ENCODE data around the gene BCL10. TPM values are rescaled to one million over a fixed set of nuclear protein-coding genes. Genes with fewer than 3 reads are reported as not detected.

Gene BCL10
- total and polyA plus RNA-seq, 2 of the 13 experiments (the other 11 are each of a cell fraction or from before 2014, with no cell fraction given): 3.7 to 14.1 TPM

DNA sequence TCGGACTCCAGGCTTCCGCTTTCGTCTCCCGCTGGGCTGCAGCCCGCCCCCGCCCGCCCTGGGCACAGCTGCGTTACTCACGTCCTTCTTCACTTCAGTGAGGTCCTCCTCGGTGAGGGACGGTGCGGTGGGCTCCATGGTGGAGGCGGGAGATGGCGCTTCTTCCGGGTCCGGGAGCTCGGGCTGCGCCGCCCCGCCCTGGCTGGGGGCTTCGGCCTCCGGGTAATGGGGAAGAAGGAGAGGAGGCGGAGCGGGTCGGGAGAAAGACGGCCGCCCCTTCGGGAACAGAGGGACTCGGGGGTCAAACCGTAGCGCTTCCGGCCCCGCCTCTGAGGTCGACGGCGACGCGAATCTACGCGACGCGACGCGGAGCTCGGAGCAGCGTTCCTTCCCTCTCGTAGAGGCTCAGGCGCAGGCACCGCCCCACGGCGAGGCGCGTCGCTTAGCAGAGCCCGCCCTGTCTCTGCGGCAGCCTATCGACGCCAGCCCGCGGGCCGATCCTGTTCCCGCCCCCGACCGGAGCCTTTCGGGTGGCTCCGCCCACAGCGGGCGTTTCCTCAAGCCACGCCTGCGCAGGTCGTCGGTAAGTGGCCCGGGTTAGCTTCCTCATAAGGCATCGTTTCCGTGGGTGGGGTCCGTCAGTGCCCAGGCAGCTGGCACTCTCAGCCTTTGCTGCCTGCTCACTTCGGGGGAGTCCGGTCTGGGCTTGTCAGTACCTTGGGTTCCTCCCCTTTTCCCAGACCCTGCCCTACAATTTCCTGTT lies at the start of gene BCL10 (continued):
- TF ChIP-seq, protein P1, sequence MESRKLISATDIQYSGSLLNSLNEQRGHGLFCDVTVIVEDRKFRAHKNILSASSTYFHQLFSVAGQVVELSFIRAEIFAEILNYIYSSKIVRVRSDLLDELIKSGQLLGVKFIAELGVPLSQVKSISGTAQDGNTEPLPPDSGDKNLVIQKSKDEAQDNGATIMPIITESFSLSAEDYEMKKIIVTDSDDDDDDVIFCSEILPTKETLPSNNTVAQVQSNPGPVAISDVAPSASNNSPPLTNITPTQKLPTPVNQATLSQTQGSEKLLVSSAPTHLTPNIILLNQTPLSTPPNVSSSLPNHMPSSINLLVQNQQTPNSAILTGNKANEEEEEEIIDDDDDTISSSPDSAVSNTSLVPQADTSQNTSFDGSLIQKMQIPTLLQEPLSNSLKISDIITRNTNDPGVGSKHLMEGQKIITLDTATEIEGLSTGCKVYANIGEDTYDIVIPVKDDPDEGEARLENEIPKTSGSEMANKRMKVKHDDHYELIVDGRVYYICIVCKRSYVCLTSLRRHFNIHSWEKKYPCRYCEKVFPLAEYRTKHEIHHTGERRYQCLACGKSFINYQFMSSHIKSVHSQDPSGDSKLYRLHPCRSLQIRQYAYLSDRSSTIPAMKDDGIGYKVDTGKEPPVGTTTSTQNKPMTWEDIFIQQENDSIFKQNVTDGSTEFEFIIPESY (CRISPR knock-in tag; IDR thresholded peaks at IDR 0.05): no peak
- peak; percentile 57; the same call in 1 of the 2 replicates for TF ChIP-seq ZBTB21 (CRISPR knock-in tag; IDR thresholded peaks at IDR 0.05)
- peak; percentile 85 for TF ChIP-seq KDM2A (CRISPR knock-in tag; IDR thresholded peaks at IDR 0.05; ENCODE audit: borderline replicate concordance, low read depth)
- no peak for TF ChIP-seq RBM22 (optimal IDR thresholded peaks at IDR 0.05; ENCODE audit: low read length)
- TF ChIP-seq, protein P2, sequence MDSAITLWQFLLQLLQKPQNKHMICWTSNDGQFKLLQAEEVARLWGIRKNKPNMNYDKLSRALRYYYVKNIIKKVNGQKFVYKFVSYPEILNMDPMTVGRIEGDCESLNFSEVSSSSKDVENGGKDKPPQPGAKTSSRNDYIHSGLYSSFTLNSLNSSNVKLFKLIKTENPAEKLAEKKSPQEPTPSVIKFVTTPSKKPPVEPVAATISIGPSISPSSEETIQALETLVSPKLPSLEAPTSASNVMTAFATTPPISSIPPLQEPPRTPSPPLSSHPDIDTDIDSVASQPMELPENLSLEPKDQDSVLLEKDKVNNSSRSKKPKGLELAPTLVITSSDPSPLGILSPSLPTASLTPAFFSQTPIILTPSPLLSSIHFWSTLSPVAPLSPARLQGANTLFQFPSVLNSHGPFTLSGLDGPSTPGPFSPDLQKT (CRISPR knock-in tag; IDR thresholded peaks at IDR 0.05; ENCODE audit: borderline replicate concordance): no peak
- TF ChIP-seq ZZZ3 (CRISPR knock-in tag; IDR thresholded peaks at IDR 0.05; ENCODE audit: borderline replicate concordance): no peak
- no peak for TF ChIP-seq SMC3 (IDR thresholded peaks at IDR 0.05; ENCODE audit: low read length)
- TF ChIP-seq ARNTL (CRISPR knock-in tag; IDR thresholded peaks at IDR 0.05): peak; percentile 49; the same call in 1 of the 2 replicates
- no peak for TF ChIP-seq ZNF616 (CRISPR knock-in tag; IDR thresholded peaks at IDR 0.05; ENCODE audit: low read depth)
- TF ChIP-seq, protein P3, sequence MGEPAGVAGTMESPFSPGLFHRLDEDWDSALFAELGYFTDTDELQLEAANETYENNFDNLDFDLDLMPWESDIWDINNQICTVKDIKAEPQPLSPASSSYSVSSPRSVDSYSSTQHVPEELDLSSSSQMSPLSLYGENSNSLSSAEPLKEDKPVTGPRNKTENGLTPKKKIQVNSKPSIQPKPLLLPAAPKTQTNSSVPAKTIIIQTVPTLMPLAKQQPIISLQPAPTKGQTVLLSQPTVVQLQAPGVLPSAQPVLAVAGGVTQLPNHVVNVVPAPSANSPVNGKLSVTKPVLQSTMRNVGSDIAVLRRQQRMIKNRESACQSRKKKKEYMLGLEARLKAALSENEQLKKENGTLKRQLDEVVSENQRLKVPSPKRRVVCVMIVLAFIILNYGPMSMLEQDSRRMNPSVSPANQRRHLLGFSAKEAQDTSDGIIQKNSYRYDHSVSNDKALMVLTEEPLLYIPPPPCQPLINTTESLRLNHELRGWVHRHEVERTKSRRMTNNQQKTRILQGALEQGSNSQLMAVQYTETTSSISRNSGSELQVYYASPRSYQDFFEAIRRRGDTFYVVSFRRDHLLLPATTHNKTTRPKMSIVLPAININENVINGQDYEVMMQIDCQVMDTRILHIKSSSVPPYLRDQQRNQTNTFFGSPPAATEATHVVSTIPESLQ (CRISPR knock-in tag; conservative IDR thresholded peaks at IDR 0.05): 0 out of 2 replicates have a peak, but pooled peaks have one; percentile 73
- TF ChIP-seq ZNF451 (CRISPR knock-in tag; IDR thresholded peaks at IDR 0.05): no peak; the same call in 1 of the 2 replicates
- peak; percentile 78 for TF ChIP-seq NFYC (CRISPR knock-in tag; IDR thresholded peaks at IDR 0.05)
- TF ChIP-seq, protein P4, sequence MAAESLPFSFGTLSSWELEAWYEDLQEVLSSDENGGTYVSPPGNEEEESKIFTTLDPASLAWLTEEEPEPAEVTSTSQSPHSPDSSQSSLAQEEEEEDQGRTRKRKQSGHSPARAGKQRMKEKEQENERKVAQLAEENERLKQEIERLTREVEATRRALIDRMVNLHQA (CRISPR knock-in tag; IDR thresholded peaks at IDR 0.05): no peak
- TF ChIP-seq ZNF850 (CRISPR knock-in tag; conservative IDR thresholded peaks at IDR 0.05): no peak
- TF ChIP-seq U2AF1 (optimal IDR thresholded peaks at IDR 0.05; ENCODE audit: low read depth, low read length): no peak
- 0 out of 2 replicates have a peak, but pooled peaks have one; percentile 45 for TF ChIP-seq TOE1 (CRISPR knock-in tag; IDR thresholded peaks at IDR 0.05)
- TF ChIP-seq, protein P5, sequence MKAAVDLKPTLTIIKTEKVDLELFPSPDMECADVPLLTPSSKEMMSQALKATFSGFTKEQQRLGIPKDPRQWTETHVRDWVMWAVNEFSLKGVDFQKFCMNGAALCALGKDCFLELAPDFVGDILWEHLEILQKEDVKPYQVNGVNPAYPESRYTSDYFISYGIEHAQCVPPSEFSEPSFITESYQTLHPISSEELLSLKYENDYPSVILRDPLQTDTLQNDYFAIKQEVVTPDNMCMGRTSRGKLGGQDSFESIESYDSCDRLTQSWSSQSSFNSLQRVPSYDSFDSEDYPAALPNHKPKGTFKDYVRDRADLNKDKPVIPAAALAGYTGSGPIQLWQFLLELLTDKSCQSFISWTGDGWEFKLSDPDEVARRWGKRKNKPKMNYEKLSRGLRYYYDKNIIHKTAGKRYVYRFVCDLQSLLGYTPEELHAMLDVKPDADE (CRISPR knock-in tag; IDR thresholded peaks at IDR 0.05): no peak
- TF ChIP-seq ZNF724P (CRISPR knock-in tag; IDR thresholded peaks at IDR 0.05; ENCODE audit: borderline replicate concordance): peak; percentile 50; the same call in 1 of the 2 replicates
- no peak; the same call in 1 of the 2 replicates for TF ChIP-seq ETV6 (CRISPR knock-in tag; conservative IDR thresholded peaks at IDR 0.05)
- peak; percentile 91; the same call in 1 of the 2 replicates for TF ChIP-seq KDM3A (CRISPR knock-in tag; IDR thresholded peaks at IDR 0.05; ENCODE audit: low read depth)
- no peak for TF ChIP-seq MTF2 (CRISPR knock-in tag; IDR thresholded peaks at IDR 0.05; ENCODE audit: borderline replicate concordance)
- TF ChIP-seq TARDBP (CRISPR knock-in tag; IDR thresholded peaks at IDR 0.05): peak; percentile 67
